Esophagus muscularis mucosa (tissue), 4 donors: Measurements from ENCODE around the gene MEGF6. TPM values are rescaled to one million over a fixed set of nuclear protein-coding genes. Genes with fewer than 3 reads are reported as not detected.

Source experiments
- DNase-seq: peaks from one replicate; pipeline ENCODE4 v3.0.0-alpha.2; 2017; ENCODE audit errors: extremely low spot score
- H3K27ac ChIP-seq, 4 donors: fragments of 200-600 bp; sonication (generic); replicated peaks in 1 of 4; 1 replicate in 3 of 4; 2 replicates in 1 of 4; pipeline ENCODE4 v1.5.1; 2016 to 2019; ENCODE audit warnings: mild to moderate bottlenecking in 1 of 4
- H3K27me3 ChIP-seq, 4 donors: fragments of 200-600 bp; sonication (generic); one replicate each; pipeline versions ENCODE4 v1.5.1 to v1.6.0; 2016 to 2019
- H3K36me3 ChIP-seq, 4 donors: fragments of 200-600 bp; sonication (generic); one replicate each; pipeline ENCODE4 v1.5.1; 2016 to 2019
- H3K4me1 ChIP-seq, 4 donors: fragments of 200-600 bp; sonication (generic); one replicate each; pipeline ENCODE4 v1.5.1; 2016 to 2019
- H3K4me3 ChIP-seq, 4 donors: fragments of 200-600 bp; sonication (generic); 1 replicate in 2 of 4; 2 replicates in 2 of 4; pipeline ENCODE4 v1.5.1; 2016 to 2019; ENCODE audit warnings: mild to moderate bottlenecking in 4 of 4, moderate library complexity in 1 of 4
- H3K9me3 ChIP-seq, 4 donors: fragments of 200-600 bp; sonication (generic); 1 replicate in 3 of 4; 2 replicates in 1 of 4; pipeline ENCODE4 v1.5.1; 2016 to 2019
- CTCF ChIP-seq, 3 experiments: fragments of 200-600 bp in 2 of 3; fragments of 450-650 bp in 1 of 3; sonication (generic) in 2 of 3; IDR thresholded peaks; one replicate each; pipeline ENCODE4 v1.5.1; 2017 to 2019; ENCODE audit warnings: antibody characterized with exemption in 3 of 3, mild to moderate bottlenecking in 2 of 3, moderate library complexity in 1 of 3
- EP300 ChIP-seq: sonication (generic); formaldehyde crosslinking; IDR thresholded peaks from one replicate; pipeline ENCODE4 v1.6.1; 2017; ENCODE audit warnings: antibody characterized with exemption
- POLR2A ChIP-seq: fragments of 450-650 bp; IDR thresholded peaks from one replicate; pipeline ENCODE4 v1.6.1; 2017; ENCODE audit warnings: antibody characterized with exemption, moderate library complexity, mild to moderate bottlenecking, low read depth
- POLR2AphosphoS5 ChIP-seq, 2 donors: sonication (generic); formaldehyde crosslinking; IDR thresholded peaks; one replicate each; pipeline ENCODE4 v1.6.1; 2017; ENCODE audit warnings: antibody characterized with exemption in 2 of 2
- WGBS: methylation state at CpG from one replicate; pipeline ENCODE4 v1.1.5; 2018; 5-methylcytosine and 5-hydroxymethylcytosine counted together
- intact Hi-C: fragments of 100-400 bp; cut with DNase I; formaldehyde crosslinking; loops from one replicate; pipeline ENCODE4 v1.15.1; 2023
- total RNA-seq, 4 donors: library from RNA; depleted of rRNA; stranded (reverse); fragments of >200 nt; gene quantifications; one replicate each; pipeline versions ENCODE4 v1.1.0 to v1.2.1, GENCODE V29; 2016

The MEGF6 gene
- total RNA-seq, 4 donors from 2014 or later = 9.3 to 18.1 (median 12.7) TPM

DNA sequence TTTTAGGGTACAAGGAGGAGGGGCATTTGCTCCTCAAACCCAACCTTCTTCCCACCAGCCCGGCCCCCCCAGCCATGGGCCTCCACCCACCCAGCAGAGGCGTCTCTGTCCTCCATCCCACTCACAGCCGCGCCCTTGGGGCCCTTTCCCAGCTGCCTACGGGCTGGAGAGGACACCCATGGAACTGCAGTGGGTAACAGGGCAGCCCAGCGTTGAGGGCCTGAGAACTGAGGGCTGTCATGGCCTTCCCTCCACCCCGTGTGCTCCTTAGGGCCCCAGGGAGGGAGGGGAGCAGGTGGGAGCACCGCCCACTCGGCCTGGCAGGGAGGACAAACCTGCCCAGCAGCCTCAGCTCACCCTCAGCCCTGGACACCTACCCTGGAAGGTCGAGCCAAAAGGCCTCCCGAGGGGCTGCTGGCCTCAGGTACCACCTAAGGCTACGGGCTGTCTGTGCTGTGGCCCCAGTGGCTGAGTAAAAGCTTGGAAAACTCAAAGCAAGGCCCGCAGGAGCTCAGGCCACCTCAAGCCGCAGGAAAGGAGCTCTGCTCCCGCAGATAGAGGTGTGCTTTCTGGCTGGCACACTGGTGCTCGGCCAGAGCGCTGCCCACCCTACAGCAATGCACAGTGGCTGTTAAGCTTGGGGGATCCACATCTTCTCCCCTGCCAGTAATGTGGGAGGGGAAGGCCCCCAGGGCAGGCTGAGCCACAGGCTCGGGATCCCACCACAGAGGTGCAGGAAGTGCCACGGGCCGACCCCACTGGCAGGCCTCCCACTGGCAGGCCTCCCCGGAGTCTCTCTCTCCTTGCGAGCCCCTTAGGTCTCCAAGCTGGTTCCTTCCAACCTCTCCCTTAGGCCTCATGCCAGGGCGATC lies 159.1 kb downstream of the MEGF6 start:
- Histone ChIP-seq H3K27me3 (peaks cover 5 to 79% (median 37%) of the 10 kb centered on the region in 4 donors), H3K4me1 (peaks cover 19 to 34% (median 26%) of the 10 kb centered on the region in 4 donors), H3K4me3 (no peak overlapping the region), H3K9me3 (peaks cover 0 to 8% (median 6%) of the 10 kb centered on the region in 4 donors), H3K36me3 (no peaks in the 10 kb centered on the region), H3K27ac (no peak overlapping the region)
- TF ChIP-seq POLR2AphosphoS5 (IDR thresholded peaks at IDR 0.05) = no peak
- no peak for TF ChIP-seq EP300
- no peak for TF ChIP-seq CTCF (IDR thresholded peaks at IDR 0.05)
- TF ChIP-seq POLR2A = no peak
- DNase-seq = no peak
- 70% methylated on average over 12 of the region's 23 CpGs for WGBS
- intact Hi-C loops = no loop called here

GRCh38 chr1:3450983-3451382 lies 160.3 kb downstream of the MEGF6 start:
- Histone ChIP-seq H3K27ac (no peak overlapping the region), H3K9me3 (peaks cover 0 to 15% (median 14%) of the 10 kb centered on the region in 4 donors), H3K4me3 (no peak overlapping the region), H3K4me1 (peaks cover 19 to 31% (median 26%) of the 10 kb centered on the region in 4 donors), H3K27me3 (peaks cover 5 to 71% (median 37%) of the 10 kb centered on the region in 4 donors), H3K36me3 (no peaks in the 10 kb centered on the region)
- 79% methylated on average over 11 of the region's 12 CpGs for WGBS
- intact Hi-C loops = no loop called here
- no peak for TF ChIP-seq POLR2A
- no peak for TF ChIP-seq CTCF (IDR thresholded peaks at IDR 0.05)
- no peak for TF ChIP-seq POLR2AphosphoS5 (IDR thresholded peaks at IDR 0.05)
- no peak for TF ChIP-seq EP300
- DNase-seq = no peak

DNA sequence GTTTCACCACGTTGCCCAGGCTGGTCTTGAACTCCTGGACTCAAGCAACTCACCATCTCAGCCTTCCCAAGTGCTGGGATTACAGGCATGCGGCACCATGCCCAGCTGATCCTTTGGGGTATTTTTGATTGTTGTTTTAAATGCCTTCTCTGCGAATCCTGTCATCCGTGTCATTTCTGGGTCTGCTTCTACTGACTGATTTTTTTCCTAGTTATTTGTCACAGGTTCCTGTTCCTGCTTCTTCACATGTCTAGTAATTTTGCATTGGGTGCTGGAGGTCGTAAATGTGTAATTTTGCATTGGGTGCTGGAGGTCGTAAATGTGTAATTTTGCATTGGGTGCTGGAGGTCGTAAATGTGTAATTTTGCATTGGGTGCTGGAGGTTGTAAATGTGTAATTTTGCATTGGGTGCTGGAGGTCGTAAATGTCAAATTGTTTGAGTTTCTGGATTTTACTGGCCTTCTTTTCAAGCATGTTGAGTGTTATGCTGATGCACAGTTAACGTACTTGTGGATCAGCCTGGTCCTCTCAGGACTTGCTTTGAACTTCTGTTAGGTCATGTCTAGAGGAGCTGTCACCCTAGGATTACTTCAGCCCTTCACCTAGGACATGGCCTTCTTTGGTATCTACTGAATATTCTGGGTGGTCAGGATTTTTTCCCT lies 161.0 kb downstream of the MEGF6 start:
- intact Hi-C loops = no loop called here
- TF ChIP-seq CTCF (IDR thresholded peaks at IDR 0.05) (no peak), POLR2A (no peak), EP300 (no peak), POLR2AphosphoS5 (IDR thresholded peaks at IDR 0.05) (no peak)
- H3K4me3 ChIP-seq = no peak overlapping the region
- peaks cover 0 to 21% (median 16%) of the 10 kb centered on the region in 4 donors for H3K9me3 ChIP-seq
- no peak overlapping the region for H3K27ac ChIP-seq
- H3K27me3 ChIP-seq = peaks cover 5 to 71% (median 36%) of the 10 kb centered on the region in 4 donors
- peaks cover 19 to 28% (median 25%) of the 10 kb centered on the region in 4 donors for H3K4me1 ChIP-seq
- WGBS = 79% methylated on average over 9 of the region's 9 CpGs
- H3K36me3 ChIP-seq = no peaks in the 10 kb centered on the region
- no peak for DNase-seq

- no peak for TF ChIP-seq EP300
- TF ChIP-seq CTCF (IDR thresholded peaks at IDR 0.05) = no peak
- TF ChIP-seq POLR2A = no peak
- TF ChIP-seq POLR2AphosphoS5 (IDR thresholded peaks at IDR 0.05) = no peak
- Histone ChIP-seq H3K36me3 (no peaks in the 10 kb centered on the region), H3K4me1 (peaks cover 0 to 7% (median 0%) of the 10 kb centered on the region in 4 donors), H3K4me3 (no peak overlapping the region), H3K27ac (no peak overlapping the region), H3K27me3 (peaks cover 0 to 69% (median 0%) of the 10 kb centered on the region in 4 donors), H3K9me3 (peaks cover 0 to 23% (median 16%) of the 10 kb centered on the region in 4 donors)
- 73% methylated on average over 9 of the region's 10 CpGs for WGBS
- intact Hi-C loops = no loop called here
- DNase-seq = no peak
Observed at GRCh38 chr1:3444736-3445135, 166.6 kb downstream of the MEGF6 start.
